Testis (tissue), 3 donors: ENCODE measurements around the gene BAHCC1. TPM values are rescaled to one million over a fixed set of nuclear protein-coding genes. Genes with fewer than 3 reads are reported as not detected.

Experiments used
- DNase-seq: peaks from one replicate; pipeline ENCODE4 v3.0.0-alpha.2; 2019
- H3K27ac ChIP-seq, 2 donors: fragments of 200-600 bp; sonication (generic); one replicate each; pipeline ENCODE4 v1.5.1; 2019
- H3K27me3 ChIP-seq: fragments of 200-600 bp; sonication (generic); one replicate; pipeline ENCODE4 v1.5.1; 2019
- H3K36me3 ChIP-seq: fragments of 200-600 bp; sonication (generic); one replicate; pipeline ENCODE4 v1.5.1; 2017; ENCODE audit warnings: low read depth; ENCODE audit errors: missing control alignments
- H3K4me1 ChIP-seq: fragments of 200-600 bp; sonication (generic); one replicate; pipeline ENCODE4 v1.5.1; 2019
- H3K4me3 ChIP-seq, 2 donors: fragments of 200-600 bp; sonication (generic); one replicate each; pipeline ENCODE4 v1.5.1; 2017 to 2019
- H3K9me3 ChIP-seq: fragments of 200-600 bp; sonication (generic); one replicate; pipeline ENCODE4 v1.5.1; 2017
- CTCF ChIP-seq, 3 experiments: fragments of 450-650 bp in 2 of 3; fragments of 200-600 bp in 1 of 3; sonication (generic) in 1 of 3; IDR thresholded peaks; one replicate each; pipeline ENCODE4 v1.5.1; 2016 to 2019; ENCODE audit warnings: antibody characterized with exemption in 3 of 3, mild to moderate bottlenecking in 2 of 3, moderate library complexity in 1 of 3
- POLR2A ChIP-seq: fragments of 450-650 bp; IDR thresholded peaks from one replicate; pipeline ENCODE4 v1.6.1; 2017; ENCODE audit warnings: antibody characterized with exemption, mild to moderate bottlenecking, moderate library complexity
- WGBS, 2 donors: methylation state at CpG; one replicate each; pipeline ENCODE4 v1.1.5; 2018; 5-methylcytosine and 5-hydroxymethylcytosine counted together
- intact Hi-C: fragments of 100-400 bp; cut with DNase I; formaldehyde crosslinking; loops from one replicate; pipeline ENCODE4 v1.15.1; 2023; ENCODE audit warnings: low total_unique reads
- polyA plus RNA-seq: library from polyadenylated mRNA; stranded (reverse); fragments of 350-450 nt; fragmentation: Illumina TruSeq; extraction: RNeasy Lipid Tissue Mini Kit (QIAGEN cat#74804); gene quantifications from one replicate; pipeline ENCODE4 v1.2.3, GENCODE V29; 2014; ENCODE audit warnings: low read depth, low replicate concordance; ENCODE audit not compliant: insufficient read depth
- total RNA-seq, 2 donors: library from RNA; depleted of rRNA; stranded (reverse); fragments of >200 nt; gene quantifications; one replicate each; pipeline ENCODE4 v1.2.3, GENCODE V29; 2016

Gene BAHCC1
- total and polyA plus RNA-seq, 3 donors from 2014 or later: 11.3 to 30.2 (median 29.2) TPM

GRCh38 chr17:81380131-81380530 is 15.1 kb upstream of the BAHCC1 start:
- Histone ChIP-seq H3K27me3 (no peaks in the 10 kb centered on the region), H3K27ac (no peak overlapping the region), H3K36me3 (no peaks in the 10 kb centered on the region), H3K9me3 (no peaks in the 10 kb centered on the region), H3K4me3 (no peak overlapping the region), H3K4me1 (peaks cover under 1% of the 10 kb centered on the region)
- no peak for DNase-seq
- WGBS, 2 donors: 60 to 81% methylated on average over 1 to 6 of the region's 6 CpGs
- intact Hi-C loops: no loop called here
- TF ChIP-seq CTCF (IDR thresholded peaks at IDR 0.05) (no peak), POLR2A (no peak)

GRCh38 chr17:81380666-81381518 is 14.4 kb upstream of the BAHCC1 start:
- 88 to 89% methylated on average over 23 to 34 of the region's 34 CpGs for WGBS, 2 donors
- H3K9me3 ChIP-seq: no peaks in the 10 kb centered on the region
- no peak for DNase-seq
- intact Hi-C loops: no loop called here
- H3K27ac ChIP-seq: no peak overlapping the region
- TF ChIP-seq CTCF (IDR thresholded peaks at IDR 0.05) (no peak), POLR2A (no peak)
- H3K4me1 ChIP-seq: peaks cover 7% of the 10 kb centered on the region
- H3K4me3 ChIP-seq: no peak overlapping the region
- no peaks in the 10 kb centered on the region for H3K36me3 ChIP-seq
- H3K27me3 ChIP-seq: no peaks in the 10 kb centered on the region

GRCh38 chr17:81381632-81382577 is 13.4 kb upstream of the BAHCC1 start:
- intact Hi-C loops: no loop called here
- H3K4me3 ChIP-seq: no peak overlapping the region
- no peak for DNase-seq
- H3K4me1 ChIP-seq: peaks cover 14% of the 10 kb centered on the region
- WGBS, 2 donors: 92 to 96% methylated on average over 22 to 37 of the region's 37 CpGs
- no peak overlapping the region for H3K27ac ChIP-seq
- H3K27me3 ChIP-seq: no peaks in the 10 kb centered on the region
- H3K9me3 ChIP-seq: no peaks in the 10 kb centered on the region
- H3K36me3 ChIP-seq: no peaks in the 10 kb centered on the region
- TF ChIP-seq POLR2A: no peak
- no peak for TF ChIP-seq CTCF (IDR thresholded peaks at IDR 0.05)

- DNase-seq: no peak
Measured at GRCh38 chr17:81382851-81383250, 12.4 kb upstream of the BAHCC1 start.

More at GRCh38 chr17:81382851-81383250, 12.4 kb upstream of the BAHCC1 start:
- intact Hi-C loops: no loop called here
- no peak overlapping the region for H3K27ac ChIP-seq
- 96 to 100% methylated on average over 2 to 6 of the region's 6 CpGs for WGBS, 2 donors
- TF ChIP-seq POLR2A (no peak), CTCF (IDR thresholded peaks at IDR 0.05) (no peak)
- H3K4me3 ChIP-seq: no peak overlapping the region
- no peaks in the 10 kb centered on the region for H3K27me3 ChIP-seq
- peaks cover 17% of the 10 kb centered on the region for H3K4me1 ChIP-seq
- H3K9me3 ChIP-seq: no peaks in the 10 kb centered on the region
- no peaks in the 10 kb centered on the region for H3K36me3 ChIP-seq
